GM19467 (cell line): ENCODE measurements around the gene EIF4G1.

ENCODE experiments used
- ATAC-seq: cut with Tn5 transposase; IDR thresholded peaks from one replicate; pipeline ENCODE4 v1.9.1; 2021; ENCODE audit warnings: mild to moderate bottlenecking, moderate library complexity; ENCODE audit not compliant: unreplicated experiment

The EIF4G1 gene

GRCh38 chr3:184300378-184300720, 14.1 kb upstream of the EIF4G1 start:
- ATAC-seq = no peak

- ATAC-seq = no peak
These were observed 8.8 kb upstream of the EIF4G1 start for GRCh38 chr3:184305577-184305976.

DNA sequence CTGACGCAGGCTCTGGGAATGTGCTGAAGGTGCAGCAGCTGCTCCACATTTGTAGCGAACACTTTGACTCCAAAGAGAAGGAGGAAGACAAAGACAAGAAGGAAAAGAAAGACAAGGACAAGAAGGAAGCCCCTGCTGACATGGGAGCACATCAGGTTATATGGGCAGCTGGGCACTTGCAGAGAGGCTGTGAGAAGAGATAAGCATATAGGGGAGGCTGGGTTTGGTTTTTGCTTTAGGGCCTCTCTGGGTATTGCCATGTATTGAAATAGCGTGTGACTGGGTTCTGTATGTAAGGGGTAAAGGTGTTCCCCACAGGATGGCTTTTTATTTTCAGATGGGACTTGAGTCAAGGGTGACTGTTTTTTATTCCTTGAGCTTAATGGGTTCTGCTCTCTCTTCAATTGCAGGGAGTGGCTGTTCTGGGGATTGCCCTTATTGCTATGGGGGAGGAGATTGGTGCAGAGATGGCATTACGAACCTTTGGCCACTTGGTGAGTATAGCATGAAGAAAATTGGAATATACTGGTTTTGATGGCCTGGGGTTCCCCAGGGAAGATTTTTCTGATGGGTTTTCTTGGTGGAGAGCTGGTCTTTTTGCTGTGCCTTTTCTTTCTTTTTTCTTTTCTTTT, 7.9 kb upstream of the EIF4G1 start:
- no peak for ATAC-seq

GRCh38 chr3:184307915-184308314, 6.5 kb upstream of the EIF4G1 start:
- ATAC-seq = no peak

GRCh38 chr3:184308744-184309143, 5.7 kb upstream of the EIF4G1 start:
- no peak for ATAC-seq

DNA sequence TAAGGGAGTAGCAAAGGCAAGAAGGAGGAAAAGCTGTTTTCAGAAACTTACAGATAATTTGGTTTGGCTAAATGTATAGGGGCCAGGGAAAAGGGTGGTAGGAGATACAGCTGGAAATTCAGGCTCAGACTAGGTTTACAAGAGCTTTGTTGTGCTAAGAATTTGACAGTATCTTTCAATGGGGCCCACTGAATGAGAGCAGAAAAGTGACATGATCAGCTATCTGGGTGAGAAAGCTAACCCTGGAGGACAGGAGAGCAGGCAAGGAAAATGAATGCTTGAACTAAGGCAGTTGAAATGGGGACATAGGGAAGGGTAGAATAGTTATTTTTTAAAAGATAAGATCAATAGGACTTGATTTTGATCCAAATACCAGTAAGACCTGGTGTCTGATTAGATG, 2.8 kb upstream of the EIF4G1 start:
- ATAC-seq = no peak

- peak; percentile 29 for ATAC-seq
These were observed 515 bp downstream of the EIF4G1 start for GRCh38 chr3:184314700-184315542.

GRCh38 chr3:184315543-184315867, 1.1 kb downstream of the EIF4G1 start:
- ATAC-seq = no peak

DNA sequence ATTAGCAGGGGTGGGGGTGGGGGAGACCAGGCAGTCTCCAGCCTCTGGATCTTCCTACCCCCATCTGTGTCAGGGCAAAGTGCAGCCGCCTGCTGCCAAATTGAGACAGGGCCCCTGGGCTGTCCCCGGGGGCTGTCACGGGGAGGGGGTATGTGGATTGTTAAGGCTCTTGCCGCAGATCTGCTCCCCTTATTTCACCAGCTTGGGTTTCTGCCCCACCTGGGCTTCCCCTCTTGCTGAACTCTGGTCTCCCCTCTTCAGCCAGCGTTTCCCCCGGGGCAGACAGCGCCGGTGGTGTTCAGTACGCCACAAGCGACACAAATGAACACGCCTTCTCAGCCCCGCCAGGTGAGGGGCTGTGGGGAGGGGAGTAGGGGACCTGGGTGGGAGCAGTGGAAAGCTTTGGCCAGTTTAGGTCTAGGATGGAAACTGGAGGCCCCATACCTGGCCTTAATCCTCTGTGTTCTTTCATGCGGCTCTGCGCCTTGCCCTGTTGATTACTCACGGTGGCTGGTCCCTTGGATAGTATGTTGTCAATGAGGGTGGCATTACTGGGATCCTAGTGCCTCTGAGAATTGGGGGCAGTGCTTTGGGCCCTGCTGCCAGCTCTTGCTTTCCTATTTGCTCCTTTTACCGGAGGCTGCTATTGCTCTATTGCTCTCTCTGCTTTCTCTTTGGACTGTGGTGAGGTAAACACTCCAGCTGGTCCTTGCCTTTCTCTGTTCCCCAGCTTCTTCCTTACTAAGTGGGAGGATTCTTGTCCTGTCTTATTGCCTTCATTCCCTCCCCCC, 1.7 kb downstream of the EIF4G1 start:
- no peak for ATAC-seq

GRCh38 chr3:184316792-184317191, 2.4 kb downstream of the EIF4G1 start:
- no peak for ATAC-seq

GRCh38 chr3:184317201-184317600, 2.8 kb downstream of the EIF4G1 start:
- ATAC-seq = no peak

GRCh38 chr3:184320104-184320445, 5.7 kb downstream of the EIF4G1 start:
- ATAC-seq = no peak

DNA sequence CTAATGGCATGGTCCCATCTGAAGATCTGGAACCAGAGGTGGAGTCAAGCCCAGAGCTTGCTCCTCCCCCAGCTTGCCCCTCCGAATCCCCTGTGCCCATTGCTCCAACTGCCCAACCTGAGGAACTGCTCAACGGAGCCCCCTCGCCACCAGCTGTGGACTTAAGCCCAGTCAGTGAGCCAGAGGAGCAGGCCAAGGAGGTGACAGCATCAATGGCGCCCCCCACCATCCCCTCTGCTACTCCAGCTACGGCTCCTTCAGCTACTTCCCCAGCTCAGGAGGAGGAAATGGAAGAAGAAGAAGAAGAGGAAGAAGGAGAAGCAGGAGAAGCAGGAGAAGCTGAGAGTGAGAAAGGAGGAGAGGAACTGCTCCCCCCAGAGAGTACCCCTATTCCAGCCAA, 7.3 kb downstream of the EIF4G1 start:
- no peak for ATAC-seq

- no peak for ATAC-seq
These were observed 8.5 kb downstream of the EIF4G1 start for GRCh38 chr3:184322731-184323487.

DNA sequence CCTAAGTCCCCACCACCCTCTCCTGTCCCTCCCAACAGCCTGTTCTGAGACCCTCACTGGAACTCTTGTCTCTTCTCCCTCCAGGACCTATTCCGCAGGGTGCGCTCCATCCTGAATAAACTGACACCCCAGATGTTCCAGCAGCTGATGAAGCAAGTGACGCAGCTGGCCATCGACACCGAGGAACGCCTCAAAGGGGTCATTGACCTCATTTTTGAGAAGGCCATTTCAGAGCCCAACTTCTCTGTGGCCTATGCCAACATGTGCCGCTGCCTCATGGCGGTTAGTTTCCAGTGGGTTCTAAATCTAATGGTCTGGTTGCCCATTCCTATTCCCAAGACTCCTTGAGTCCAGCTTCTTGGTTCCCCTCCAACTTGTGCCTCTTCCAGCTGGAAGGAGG, 9.3 kb downstream of the EIF4G1 start:
- no peak for ATAC-seq

DNA sequence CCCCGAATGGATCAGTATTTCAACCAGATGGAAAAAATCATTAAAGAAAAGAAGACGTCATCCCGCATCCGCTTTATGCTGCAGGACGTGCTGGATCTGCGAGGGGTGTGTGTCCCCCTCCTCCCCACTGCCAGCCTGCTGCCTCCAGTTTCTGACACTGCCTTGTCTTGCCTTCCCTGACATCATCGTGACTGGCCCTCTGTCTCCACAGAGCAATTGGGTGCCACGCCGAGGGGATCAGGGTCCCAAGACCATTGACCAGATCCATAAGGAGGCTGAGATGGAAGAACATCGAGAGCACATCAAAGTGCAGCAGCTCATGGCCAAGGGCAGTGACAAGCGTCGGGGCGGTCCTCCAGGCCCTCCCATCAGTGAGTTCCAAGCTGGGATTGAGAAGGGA, 10.9 kb downstream of the EIF4G1 start:
- no peak for ATAC-seq

DNA sequence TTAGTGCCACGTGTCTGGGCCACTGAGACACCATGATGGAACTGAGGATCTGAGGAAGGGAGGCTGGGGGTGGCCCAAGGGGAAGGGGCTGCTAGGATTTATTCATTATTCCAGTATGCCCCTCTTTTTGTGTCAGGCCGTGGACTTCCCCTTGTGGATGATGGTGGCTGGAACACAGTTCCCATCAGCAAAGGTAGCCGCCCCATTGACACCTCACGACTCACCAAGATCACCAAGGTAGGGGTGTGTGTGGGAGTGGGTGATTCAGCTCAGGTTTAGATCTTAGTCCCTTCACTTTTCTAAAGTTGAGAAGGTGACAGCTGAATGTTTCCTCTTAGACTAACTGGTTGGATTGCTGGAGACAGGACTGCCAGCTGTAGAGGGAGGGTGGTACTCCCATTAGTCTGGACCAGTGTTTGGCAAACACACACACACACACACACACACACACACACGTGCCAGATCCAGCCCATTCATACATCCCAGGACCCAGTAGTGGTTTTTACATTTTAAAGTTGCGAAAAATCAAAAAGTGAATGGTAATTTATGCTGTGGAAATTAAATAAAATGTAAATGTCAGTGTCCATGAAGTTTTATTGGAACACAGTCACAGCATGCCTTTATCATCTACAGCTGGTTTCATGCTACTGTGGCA, 11.4 kb downstream of the EIF4G1 start:
- ATAC-seq = no peak

- ATAC-seq = no peak
These were observed 12.8 kb downstream of the EIF4G1 start for GRCh38 chr3:184327171-184327570.

GRCh38 chr3:184328516-184328915, 14.1 kb downstream of the EIF4G1 start:
- no peak for ATAC-seq

DNA sequence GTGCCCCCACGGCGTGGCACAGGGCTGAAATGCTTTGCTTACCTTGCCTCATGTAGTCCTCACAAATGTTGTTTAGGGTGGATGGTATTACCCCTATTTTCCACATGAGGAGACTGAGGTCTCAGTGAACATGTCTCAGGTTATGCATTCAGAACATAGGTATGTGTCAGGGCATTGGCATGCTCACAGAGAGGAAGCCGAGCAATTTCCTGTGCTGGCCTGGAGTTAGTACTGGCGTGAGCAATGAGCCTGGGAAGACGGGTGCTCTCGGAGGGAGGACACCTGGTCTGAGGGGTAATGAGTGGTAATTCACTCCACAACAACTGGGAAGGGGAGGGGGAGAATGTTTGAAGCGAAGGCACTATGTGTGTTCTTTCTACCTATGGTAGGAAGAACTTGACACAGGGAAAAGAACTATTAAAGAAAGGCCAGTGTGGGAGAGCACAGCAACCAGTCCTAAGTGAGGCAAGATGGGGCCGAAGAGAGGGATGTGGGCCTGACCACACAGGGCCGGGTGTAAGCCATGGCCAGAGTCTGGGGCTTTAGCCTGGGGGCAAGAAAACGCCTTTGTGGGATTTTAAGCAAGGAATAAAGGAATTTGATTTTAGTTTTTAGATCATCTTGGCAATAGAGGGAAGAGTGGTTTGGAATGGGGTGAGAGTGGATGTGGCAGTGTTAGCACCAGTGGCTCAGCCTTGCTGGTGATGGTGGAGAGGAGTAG, 18.1 kb downstream of the EIF4G1 start:
- ATAC-seq = no peak
